Breast epithelium (tissue), 3 donors: ENCODE data around the gene HJURP.
"Not testable (repeated sequence)": the region's sequence is repeated elsewhere in the genome, so short reads cannot be mapped to it uniquely, and the experiment has no call there.

Experiments
- POLR2A ChIP-seq: fragments of 450-650 bp; IDR thresholded peaks from one replicate; pipeline ENCODE4 v1.6.1; 2016; ENCODE audit warnings: antibody characterized with exemption, mild to moderate bottlenecking, moderate library complexity
- TF ChIP-seq, protein P1 (sequence below), 3 donors: fragments of 450-650 bp; IDR thresholded peaks; one replicate each; pipeline ENCODE4 v1.5.1; 2016 to 2017; ENCODE audit warnings: antibody characterized with exemption in 3 of 3, mild to moderate bottlenecking in 3 of 3, moderate library complexity in 3 of 3

DNA sequence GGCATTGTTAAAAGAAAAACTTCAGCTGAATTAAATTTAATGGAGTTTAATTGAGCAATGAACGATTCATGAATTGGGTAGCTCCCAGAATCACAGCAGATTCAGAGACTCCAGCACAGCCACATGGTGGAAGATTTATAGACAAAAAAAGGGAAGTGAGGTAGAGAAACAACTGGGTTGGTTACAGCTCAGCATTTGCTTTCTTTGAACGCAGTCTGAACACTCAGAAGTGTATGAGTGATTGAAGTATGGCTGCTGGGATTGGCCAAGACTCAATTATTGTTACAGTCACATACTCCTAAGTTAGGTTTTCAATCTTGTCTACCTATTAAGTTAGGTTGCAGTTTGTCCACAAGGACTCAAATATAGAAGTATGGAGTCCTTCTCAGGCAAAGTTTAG lies 17.8 kb upstream of the HJURP start:
- TF ChIP-seq, protein P1, sequence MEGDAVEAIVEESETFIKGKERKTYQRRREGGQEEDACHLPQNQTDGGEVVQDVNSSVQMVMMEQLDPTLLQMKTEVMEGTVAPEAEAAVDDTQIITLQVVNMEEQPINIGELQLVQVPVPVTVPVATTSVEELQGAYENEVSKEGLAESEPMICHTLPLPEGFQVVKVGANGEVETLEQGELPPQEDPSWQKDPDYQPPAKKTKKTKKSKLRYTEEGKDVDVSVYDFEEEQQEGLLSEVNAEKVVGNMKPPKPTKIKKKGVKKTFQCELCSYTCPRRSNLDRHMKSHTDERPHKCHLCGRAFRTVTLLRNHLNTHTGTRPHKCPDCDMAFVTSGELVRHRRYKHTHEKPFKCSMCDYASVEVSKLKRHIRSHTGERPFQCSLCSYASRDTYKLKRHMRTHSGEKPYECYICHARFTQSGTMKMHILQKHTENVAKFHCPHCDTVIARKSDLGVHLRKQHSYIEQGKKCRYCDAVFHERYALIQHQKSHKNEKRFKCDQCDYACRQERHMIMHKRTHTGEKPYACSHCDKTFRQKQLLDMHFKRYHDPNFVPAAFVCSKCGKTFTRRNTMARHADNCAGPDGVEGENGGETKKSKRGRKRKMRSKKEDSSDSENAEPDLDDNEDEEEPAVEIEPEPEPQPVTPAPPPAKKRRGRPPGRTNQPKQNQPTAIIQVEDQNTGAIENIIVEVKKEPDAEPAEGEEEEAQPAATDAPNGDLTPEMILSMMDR (IDR thresholded peaks at IDR 0.05) = not testable (repeated sequence)
- TF ChIP-seq POLR2A = not testable (repeated sequence)
